ENCODE results near the gene MRPL53.
"Not testable (repeated sequence)": the region's sequence is repeated elsewhere in the genome, so short reads cannot be mapped to it uniquely, and the experiment has no call there.

Gene MRPL53

DNA sequence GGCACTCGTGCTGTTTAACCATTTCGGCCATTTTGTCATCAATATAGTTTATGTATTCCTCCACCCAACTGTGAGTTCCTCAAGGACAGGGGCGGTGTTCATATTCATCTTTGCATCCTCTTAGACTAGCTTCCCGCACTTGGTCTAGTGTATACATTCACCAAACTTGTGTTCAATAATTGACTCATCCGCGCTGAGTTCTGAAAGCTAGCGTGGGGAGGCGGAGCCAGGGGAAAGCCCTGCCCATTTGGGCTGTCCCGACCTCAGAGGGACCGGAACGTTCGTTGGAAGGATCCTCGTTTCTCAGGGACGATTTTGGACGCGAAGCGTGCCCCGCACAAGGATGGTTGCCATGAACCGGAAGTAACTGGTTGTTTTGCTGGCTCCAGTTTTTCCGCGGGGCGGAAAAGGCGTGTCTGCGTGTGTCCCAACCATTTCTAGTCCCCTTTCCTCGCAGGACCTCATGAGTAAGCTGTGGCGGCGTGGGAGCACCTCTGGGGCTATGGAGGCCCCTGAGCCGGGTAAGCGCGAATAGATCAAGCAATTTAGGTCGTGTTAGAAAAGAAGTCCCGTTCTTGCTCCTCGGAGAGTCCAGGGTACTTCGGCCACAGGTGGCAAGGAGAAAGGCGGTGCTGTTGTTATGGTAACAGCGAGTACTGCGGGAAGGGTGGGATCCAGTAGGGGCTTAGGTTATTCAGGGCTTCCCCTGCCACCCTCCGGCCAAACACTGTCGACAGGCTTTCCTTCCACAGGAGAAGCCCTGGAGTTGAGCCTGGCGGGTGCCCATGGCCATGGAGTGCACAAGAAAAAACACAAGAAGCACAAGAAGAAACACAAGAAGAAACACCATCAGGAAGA is 17.6 kb downstream of the MRPL53 start, which contains the start of gene INO80B:
Gene INO80B, plus strand, starts transcription at position 434 of the 858 bp plus-strand sequence. Its CDS starts 30 bp downstream, at position 464.
- peak; percentile 94 to 96 for DNase-seq (ENCODE audit: low read depth in 1 of 2, low spot score in 1 of 2)

DNA sequence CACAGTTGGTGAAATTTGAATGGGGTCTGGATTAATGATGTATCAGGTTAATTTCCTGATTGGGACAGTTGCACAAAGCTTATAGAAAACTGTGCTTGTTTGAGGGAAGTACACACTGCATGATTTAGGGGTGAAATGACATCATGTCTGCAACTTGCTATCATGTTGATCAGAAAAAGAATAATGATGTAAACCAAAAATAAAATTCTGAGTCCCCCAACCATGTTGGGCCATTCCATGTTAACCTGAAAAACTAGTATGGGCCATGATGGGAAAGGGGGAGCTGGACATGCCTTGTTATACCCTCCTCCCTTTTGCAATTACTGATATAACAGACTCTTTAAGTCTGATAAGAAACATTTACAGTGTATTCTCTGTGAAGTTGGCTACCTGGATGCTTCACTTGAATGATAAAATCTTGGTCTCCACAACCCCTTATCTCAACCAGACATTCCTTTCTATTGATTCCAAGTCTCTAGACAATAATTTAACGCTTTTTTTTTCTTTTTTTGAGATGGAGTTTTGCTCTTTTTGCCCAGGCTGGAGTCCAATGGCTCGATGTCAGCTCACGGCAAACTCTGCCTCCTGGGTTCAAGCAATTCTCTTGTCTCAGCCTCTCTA is 21.8 kb downstream of the MRPL53 start:
- no peak for DNase-seq (ENCODE audit: low read depth in 1 of 2, low spot score in 1 of 2)

DNA sequence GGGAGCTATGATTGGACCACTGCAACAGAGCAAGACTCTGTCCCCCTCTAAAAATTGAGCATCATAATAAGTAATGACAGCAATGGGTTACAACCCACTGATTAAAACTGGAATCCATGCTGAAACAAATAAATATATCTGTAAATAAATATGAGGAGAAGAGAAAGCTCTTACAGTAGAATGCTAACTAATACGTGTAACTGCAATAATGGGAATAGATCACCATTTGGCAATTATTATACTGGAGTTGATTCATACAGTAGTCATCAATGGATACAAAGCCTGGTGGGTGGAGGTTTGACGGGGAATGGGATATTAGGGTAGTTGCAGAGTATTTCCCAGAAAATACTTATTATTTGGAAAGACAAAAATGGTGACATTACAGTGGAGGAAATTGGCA is 23.7 kb downstream of the MRPL53 start:
- no peak for DNase-seq (ENCODE audit: low read depth in 1 of 2, low spot score in 1 of 2)

DNA sequence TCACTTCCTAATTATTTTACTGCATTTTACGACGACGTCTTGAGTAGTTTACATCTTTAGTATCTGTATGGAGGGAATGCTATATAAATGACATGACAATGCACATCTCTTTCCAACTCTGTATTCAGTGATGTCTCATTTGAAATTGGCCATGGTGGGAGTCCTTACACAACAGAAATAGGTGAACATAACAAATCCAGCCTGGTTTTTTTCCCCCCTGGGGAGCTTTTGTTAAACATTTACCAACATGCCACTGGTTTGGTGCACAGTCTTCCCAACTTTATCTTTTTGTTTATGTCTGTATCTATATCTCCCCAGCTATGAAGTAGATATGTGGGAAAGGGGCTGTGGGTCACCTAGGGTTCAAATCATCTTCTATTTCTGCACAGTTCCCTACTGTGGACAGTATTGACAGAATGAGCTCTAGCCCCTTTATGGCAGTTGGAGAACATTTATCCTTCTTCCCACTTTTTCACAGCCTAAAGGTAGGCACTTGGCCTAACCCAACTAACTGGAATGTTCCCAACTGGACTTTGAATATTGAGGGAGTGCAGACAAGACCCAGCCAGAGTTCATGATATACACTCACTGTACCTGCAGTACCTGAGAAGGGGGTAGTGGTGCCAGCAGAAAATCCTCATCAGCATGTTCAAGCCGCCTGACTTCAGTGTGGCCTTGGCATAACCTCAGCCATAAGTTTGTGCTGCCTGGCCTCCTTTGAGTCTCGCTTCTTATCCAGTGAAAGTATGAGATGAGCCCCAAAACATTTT is 25.1 kb downstream of the MRPL53 start:
- no peak for DNase-seq (ENCODE audit: low read depth in 1 of 2, low spot score in 1 of 2)

DNA sequence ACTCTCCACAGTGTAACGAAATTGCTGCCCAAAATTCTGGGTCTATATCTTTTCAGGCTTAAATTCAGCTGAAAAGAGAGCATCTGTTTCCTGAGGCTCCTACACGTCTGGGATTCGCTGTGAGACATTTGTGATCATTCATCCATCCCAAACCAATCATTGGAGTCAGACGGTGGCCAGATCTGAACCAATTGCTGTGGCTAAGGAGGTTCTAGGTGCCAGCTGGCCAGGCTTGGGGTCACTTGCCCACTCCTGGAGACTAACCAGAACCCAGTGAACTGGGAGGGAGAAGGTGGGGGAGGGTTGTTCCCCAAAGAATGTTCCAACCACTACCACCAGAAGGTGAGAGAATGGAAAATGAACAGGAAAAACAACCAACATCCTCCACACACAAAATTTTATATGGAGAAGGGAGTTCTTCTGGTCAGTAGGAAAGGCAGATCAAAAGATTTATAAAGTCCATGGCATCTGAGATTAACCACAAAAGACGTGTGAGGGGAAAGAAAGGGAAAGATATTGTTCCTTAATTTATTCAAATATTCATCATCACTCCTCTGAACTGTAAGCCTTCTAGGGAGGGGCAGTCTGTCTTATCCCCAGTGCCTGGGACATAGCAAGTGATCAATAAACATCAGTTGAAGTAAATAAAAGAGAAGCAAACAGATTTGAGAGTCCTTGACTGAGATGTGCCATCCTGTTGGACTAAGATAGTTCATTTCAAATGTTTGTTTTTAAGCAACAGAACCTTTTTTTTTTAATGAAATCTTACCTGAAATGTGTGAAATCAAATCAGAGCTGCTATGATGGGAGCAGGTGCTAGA is 27.8 kb downstream of the MRPL53 start:
- no peak for DNase-seq (ENCODE audit: low read depth in 1 of 2, low spot score in 1 of 2)

DNA sequence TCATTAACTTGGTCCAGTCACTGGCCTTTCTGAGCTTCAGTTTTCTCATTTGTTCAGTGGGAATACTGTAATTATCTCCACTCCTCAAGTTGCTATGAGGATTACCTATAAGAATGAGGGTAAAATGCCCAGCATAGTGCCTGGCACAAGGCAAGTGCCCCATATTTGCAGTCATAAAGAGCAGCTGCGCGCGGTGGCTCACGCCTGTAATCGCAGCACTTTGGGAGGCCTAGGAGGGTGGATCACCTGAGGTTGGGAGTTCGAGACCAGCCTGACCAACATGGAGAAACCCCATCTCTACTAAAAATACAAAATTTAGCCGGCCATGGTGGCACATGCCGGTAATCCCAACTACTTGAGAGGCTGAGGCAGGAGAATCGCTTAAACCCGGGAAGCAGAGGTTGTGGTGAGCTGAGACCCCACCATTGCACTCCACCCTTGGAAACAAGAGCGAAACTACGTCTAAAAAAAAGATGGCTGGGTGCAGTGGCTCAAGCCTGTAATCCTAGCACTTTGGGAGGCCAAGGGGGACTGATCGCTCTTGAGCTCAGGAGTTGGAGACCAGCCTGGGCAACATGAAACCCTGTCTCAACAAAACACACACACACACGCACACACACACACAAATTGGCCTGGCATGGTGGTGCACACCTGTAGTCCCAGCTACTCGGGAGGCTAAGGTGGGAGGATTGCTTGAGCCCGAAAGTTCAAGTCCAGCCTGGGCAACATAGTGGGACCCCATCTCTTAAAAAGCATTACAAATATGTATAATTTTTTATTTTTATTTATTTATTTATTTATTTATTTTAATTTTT is 29.8 kb downstream of the MRPL53 start:
- DNase-seq (ENCODE audit: low read depth in 1 of 2, low spot score in 1 of 2): not testable (repeated sequence)

DNA sequence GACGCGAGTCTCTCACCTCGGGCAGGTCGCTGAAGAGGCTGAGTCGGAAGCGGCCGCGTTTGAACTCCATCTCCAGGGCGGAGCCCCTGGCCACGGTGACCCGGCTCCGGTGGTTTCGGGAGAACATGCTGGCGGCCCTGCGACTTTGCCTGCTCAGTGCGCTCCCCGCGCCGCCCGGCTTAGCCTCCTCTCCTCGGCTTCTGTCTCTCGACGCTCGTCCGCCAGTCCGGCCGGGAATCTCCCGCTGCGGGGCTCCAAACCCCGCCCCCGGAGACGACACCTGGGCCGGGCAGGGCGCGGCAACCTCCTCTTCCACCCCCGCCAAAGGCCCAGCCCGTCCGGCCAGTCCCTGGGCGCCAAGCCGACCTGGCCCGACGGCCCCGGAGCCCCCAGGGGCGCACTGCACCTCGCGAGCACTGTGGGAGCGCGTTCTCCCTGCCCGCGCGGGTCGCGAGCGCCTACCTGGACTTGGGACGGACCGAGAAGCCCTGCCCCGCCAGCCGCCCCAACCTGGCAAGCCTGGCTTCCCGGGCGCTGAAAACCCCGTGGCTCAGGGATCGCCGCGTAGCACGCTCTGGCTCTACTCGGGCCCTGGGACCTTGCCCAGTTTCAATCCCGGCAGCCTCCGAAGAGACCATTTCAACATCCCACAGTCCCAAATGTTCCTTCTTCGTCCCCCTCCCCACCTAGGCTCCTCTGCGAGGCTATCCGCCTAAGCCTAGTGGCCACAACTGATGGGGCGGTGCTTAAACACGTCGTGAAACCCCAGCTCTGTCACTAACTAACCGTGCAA is 30.6 kb downstream of the MRPL53 start, which contains the start of gene RTKN:
Gene RTKN, minus strand, starts transcription at position 248 of the 793 bp plus-strand sequence. Its CDS starts 121 bp downstream, at position 127.
- no peak for DNase-seq (ENCODE audit: low read depth in 1 of 2, low spot score in 1 of 2)

DNA sequence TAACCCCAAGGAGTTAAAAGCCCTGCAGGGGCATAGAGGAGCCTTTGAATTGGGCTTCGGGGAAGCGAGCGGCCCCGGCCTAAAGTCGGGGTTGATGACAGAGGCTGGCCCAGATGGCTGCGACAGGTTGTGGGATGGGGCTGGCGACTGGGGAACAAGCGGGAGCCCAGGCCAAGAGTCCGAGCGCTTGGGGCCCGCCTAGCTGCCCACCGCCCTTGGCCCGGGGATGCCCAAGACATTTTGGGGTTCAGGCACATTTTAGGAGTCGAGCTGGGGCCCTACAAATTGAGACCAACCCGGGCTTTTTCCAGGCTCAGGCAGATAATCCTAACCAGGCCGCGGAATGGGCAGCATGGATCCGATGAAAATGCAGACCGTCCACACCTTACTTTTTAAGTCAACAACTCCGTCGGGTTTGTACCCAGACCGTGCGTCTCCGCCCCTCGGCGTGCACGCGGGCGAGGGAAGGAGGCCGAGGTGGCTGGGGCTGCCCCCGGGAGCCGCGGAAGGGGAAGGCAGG is 31.2 kb downstream of the MRPL53 start:
- DNase-seq (ENCODE audit: low read depth in 1 of 2, low spot score in 1 of 2): no peak

DNA sequence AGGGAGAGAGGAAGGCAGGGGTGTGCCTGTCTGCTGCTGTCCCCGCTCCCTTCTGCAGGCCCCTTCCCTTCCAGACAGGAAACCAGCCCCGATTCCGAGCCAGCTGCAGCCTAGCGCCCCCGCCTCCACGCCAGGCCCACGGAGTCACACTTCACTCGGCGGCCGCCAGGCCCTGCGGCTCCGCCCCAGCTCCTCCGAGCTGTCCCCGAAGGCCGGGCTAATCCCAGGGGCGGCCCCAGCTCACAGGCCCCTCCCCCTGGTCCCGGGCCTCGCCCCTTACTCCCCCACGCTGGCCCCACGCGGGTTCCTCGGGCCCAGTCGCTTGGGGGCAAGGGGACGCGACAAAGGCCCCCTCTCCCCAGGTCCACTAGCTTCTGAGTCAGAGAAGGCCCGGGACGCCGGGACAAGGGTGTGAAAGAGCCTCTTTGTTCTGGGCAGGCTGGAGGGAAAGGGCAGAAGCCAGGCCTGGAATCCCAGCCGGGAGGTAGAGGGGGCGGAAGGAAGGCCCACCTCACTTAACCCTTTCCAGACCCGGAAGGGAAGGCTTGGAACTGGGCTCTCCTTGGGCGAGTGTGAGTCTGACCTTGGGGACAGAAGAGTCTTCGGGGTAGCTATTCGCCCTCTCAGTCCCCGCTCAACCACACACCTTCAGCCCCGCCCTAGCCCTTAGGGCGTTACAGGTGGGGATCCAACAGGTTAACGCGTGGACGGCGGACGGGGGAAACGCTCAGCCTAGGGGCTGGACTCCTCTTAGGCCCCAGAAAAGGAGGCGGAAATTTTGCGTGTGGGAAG is 31.9 kb downstream of the MRPL53 start:
- DNase-seq (ENCODE audit: low read depth in 1 of 2, low spot score in 1 of 2): no peak

DNA sequence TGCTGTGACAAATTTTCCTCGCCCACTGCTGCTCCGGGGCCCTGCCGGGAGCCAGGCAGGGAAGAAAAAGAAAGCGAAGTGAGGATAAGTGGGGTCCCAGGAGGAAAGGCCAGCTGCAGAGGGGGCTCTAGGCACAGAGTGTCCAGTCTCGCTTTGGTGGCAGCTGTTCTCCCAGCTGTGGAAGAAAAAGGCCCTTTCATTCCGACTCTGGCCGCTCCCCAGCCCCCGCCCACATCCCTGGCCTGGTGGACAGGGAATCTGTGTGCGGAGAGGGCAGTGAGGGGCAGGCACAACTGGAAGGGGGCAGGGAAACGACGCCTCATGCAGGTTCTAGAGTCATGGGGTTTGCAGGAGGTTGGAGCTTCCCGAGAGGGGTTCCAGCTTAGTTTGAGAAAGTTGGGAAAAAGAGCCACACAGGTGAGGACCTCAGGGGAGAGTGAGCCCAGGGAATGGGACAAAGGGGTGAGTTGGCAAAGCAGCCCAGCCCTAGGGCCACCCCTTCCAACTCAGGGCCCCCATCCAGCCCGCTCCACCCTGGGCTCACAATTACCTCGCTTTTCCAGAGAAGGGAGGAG is 32.6 kb downstream of the MRPL53 start:
- DNase-seq (ENCODE audit: low read depth in 1 of 2, low spot score in 1 of 2): no peak

DNA sequence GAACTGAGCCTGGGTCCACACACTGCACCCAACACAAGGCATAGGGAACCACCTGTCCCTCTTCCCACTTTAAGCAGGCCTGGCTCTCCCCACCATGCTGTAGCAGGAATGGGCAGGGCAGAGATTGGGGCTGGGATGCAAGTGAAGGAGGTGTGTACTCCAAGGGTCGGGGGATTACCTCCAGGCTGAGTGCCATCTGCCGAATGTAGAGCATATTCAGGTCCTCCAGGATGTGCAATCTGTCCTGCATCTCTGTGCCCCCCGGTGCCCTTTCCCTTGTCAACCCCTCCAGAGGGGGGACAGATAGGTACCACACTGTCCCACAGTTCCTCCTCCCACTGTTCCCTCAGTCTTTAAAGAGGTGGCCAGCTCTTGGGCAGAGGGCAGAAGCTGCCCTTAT is 33.1 kb downstream of the MRPL53 start:
- no peak for DNase-seq (ENCODE audit: low read depth in 1 of 2, low spot score in 1 of 2)

DNA sequence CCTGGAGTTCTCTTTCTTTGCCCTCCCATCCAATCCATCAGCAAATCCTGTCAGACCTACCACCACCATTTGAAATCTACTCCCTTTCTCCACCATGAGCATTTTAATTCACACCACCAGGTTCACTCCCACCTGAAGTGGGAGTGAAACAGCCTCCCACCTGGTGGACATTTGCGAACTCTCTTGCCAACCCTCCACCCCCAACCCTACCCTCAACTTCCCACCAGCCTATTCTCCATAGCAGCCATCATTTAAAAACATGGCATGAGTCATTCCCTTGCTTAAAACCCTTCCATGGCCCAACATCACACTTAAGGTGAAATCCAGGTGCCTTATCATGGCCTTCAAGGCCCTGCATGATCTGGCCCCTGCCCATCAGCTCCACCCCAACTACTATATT is 34.2 kb downstream of the MRPL53 start:
- no peak for DNase-seq (ENCODE audit: low read depth in 1 of 2, low spot score in 1 of 2)

DNA sequence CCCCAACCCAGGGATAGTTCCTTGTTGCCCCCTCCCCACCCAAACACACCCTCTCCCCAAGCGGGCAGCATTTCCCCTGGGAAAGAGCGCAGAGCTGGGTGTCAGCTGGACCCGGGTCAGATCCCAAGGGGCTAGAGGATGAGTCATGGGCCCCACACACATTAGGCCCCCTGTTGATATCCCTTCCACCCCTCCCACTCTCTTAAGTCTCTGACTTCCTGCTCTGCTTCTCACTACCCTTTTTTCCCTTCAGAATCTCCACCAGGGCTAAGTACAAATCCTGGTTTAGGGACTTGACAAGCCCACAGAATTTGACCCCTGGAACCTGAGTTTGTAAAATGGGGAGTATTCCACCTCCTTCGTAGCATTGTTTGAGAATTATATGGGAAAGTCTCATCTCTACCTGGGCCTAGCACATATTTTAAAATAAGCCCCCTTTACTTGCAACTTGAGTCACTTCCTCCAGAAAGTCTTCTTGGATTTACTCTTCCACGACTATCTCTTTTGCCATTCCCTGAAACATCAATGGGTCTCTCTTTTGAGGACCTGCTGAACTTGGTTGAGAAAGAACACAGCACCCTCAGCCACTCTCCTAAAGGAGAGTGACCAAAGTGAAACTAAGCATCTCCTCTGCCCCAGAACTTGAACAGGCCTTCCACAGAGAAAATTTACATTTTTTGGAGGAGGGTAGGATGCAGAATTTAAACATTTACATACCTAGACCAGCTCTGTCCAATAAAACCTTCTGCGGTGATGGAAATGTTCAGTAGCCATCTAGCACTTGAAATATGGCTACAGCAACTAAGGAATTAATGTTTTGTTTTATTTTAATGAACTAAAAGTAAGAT is 35.4 kb downstream of the MRPL53 start:
- DNase-seq (ENCODE audit: low read depth in 1 of 2, low spot score in 1 of 2): no peak

DNA sequence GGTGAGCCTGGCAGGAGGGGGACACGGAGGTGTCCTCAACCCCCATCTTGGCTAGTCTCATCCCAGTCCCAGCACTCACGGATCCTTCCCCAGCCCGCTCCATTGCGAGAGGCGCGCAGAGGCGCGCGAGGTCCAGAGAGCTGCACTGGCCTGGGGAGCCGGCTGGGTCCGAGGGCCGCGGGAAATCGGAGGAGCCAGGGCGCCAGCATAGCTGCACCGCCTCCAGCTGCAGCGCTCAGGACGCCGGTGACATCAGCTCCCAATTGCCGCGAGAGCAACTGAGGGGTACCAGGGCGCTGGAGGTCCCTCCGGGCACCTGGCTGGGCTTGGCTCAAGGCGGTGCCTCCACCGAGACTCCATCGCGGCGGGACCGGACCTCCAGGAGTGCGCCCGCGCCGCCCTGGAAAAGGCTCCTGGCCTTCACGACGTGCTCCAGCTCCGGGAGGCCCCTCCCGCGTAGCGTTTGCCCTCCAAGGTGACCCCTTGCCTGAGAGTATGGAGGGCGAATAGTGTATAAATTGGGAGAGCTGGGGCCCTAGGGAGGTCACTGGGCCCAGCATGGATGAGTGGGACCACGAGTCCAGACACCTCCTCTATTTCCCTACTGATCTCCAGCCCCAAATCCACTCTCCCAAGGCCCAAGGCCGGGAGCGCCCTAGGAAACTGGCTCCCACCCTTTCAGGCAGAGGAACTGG is 36.2 kb downstream of the MRPL53 start:
- DNase-seq (ENCODE audit: low read depth in 1 of 2, low spot score in 1 of 2): no peak

DNA sequence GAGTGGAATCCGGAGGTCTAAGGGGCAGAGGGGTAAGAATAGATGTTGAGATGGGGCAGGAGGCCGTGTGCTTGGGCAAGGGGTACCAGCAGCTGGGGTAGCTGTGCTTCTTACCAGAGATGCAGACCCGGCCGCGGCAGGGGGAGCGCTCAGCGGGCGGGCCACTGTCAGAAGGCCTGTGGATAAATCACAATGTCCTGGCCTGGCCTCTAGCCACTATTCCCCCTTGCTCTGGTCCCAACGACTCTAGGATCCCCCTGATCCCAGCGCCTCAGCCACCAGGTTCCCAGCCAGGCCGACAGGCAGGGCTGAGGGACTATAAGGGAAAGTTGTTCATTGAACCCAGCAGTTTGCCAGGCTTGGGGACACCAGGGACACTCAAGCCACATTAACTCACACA is 42.0 kb downstream of the MRPL53 start:
- DNase-seq (ENCODE audit: low read depth in 1 of 2, low spot score in 1 of 2): no peak

All from activated T-helper 1 cell treated with anti-CD3 and anti-CD28 coated beads, Interleukin-2, amount 50 U/mL, for 16 hours (primary cell).